ENCODE results near the gene MCEE.

The MCEE gene

DNA sequence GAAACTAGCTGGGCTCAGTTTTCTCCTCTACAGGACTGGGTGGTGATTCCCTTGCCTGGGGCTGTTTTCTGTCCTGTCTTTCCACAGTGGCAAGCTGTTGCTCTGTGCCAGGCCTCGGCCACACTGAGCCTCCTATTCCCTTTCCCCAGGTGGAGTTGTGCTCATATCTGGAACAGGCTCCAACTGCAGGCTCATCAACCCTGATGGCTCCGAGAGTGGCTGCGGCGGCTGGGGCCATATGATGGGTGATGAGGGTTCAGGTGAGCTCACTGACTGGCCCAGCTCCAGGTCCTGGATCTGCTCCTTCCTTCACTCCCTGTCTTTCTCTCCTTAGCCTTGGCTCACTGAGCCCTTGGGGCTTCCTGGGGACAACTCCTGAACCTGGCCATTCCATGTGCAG, 57.5 kb downstream of the MCEE start:
- TF ChIP-seq, protein P1, sequence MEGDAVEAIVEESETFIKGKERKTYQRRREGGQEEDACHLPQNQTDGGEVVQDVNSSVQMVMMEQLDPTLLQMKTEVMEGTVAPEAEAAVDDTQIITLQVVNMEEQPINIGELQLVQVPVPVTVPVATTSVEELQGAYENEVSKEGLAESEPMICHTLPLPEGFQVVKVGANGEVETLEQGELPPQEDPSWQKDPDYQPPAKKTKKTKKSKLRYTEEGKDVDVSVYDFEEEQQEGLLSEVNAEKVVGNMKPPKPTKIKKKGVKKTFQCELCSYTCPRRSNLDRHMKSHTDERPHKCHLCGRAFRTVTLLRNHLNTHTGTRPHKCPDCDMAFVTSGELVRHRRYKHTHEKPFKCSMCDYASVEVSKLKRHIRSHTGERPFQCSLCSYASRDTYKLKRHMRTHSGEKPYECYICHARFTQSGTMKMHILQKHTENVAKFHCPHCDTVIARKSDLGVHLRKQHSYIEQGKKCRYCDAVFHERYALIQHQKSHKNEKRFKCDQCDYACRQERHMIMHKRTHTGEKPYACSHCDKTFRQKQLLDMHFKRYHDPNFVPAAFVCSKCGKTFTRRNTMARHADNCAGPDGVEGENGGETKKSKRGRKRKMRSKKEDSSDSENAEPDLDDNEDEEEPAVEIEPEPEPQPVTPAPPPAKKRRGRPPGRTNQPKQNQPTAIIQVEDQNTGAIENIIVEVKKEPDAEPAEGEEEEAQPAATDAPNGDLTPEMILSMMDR (IDR thresholded peaks at IDR 0.05) = no peak

DNA sequence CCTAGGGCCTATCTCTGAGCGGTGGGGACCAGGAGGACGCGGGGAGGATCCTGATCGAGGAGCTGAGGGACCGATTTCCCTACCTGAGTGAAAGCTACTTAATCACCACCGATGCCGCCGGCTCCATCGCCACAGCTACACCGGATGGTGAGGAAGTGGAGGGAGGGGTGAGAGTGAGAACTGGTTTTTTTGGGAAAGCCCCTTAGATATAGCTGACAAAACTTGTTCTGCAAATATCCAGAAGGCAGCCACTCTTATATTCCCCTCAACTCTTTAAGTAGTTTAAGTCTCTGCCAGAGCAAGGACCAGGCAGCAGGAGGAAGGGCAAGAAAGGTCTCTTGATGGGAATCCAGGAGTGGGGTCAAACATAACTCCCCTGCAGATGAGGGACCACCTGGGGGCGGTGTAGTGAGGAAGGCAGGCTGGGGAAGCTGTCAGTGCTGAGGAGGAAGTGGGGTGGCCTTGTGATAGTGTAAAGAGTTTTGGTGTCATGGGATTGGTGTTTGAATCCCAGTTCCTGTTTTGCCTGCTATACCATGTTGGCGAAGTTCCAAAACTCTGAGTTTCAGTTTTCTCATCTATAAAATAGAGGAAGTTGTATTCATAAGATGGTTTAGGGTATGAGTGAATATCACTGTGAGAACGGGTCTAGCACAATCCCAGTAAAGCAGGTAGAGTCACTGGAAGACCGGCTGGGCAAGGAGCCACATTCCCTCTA, 58.2 kb downstream of the MCEE start:
- TF ChIP-seq, protein P1 (IDR thresholded peaks at IDR 0.05) = no peak

GRCh38 chr2:71070294-71071093, 59.5 kb downstream of the MCEE start:
- TF ChIP-seq, protein P1 (IDR thresholded peaks at IDR 0.05) = no peak

DNA sequence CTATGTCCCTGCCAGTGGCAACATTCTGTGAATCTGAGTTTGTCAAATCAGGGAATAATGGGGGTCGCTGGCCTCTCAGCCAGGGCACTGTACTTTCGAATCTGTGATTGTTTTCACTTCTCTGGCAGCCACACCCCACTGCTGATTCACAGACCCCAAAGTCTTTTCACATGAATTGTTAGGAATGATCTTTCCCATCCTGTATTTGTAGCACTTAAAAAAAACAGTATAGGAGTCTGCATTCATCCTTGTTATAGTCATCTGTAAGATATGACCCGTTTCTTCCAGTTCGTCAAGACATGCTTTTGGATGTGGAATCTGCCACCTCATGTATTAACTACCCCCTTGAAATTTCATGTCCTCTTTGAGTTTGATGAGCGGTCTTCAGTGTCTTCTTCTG, 60.7 kb downstream of the MCEE start:
- TF ChIP-seq, protein P1 (IDR thresholded peaks at IDR 0.05) = no peak

DNA sequence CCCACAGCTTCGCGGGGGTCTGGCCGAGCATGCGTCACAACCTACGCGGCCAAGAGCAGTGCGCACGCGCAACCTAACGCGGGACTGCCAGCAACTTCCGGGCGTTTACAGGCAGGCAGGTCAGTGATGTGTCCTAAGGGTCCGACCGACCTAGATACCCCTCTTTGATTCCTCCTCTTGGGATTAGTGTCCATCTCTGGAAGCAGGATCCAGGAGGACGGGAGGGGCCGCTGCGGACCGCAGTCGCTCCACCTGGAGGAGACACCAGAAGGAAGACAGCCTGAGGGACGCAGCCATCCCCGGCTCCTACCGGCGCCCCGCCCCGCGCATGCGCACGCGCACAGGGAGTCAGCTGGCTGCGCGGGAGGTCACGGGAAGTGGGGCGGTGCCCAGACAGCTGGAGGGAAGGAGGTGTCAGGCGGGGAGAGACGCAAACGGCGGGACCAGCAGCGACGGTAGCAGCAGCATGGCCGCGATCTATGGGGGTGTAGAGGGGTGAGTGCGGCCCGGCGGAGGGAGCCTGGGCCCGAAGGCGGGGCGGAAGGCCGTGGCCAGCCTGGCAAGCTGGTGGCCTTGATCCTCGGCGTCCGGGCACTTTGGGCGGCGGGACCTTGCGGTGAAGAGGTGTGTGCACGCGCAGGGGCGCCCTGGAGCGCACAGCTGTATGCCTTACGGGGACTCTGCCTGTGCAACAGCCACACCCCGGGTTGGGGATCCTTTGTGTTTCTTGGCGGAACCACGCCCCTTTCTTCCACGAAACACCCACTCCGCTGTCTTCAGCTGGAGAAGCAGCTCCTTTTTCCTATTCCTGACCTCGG, 61.6 kb downstream of the MCEE start, which contains the start of gene NAGK:
NAGK (plus strand) TSS at position 431 of the 818 bp plus-strand sequence; CDS start at position 467, 36 bp downstream.
- TF ChIP-seq, protein P1 (IDR thresholded peaks at IDR 0.05) = no peak

DNA sequence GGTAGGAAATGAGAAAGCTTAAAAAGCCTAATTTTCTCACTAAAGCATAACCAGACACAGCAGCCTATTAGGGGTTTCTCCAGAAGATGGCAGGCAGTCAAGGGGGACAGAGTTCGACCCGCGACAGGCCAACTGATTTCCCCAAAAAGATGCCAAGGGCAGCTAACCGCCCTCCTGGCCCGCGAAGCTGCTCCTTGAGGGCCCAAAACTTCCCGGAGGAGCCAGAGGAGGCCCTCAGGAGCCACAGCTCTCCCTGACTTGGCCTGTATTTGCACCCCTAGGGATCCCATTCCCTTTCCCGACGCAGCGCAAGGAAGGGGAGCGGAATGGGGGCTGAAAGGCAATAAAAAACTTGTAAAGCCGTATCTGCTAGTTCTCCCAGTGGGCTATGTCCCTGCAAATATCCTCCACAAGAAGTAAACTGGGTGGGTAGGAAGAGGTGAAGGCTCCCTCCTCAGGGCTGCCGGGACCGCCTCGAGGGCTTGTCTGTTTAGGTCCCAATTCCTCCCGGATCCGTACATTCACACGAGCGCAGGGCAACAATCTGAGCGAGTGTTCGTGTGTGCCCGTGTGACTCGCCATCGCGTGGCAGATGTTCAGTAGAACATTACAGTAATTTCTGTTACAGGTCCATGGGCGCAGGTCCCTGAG, 62.3 kb downstream of the MCEE start:
- TF ChIP-seq, protein P1 (IDR thresholded peaks at IDR 0.05) = no peak

GRCh38 chr2:71066856-71067255, 63.2 kb downstream of the MCEE start:
- TF ChIP-seq, protein P1 (IDR thresholded peaks at IDR 0.05) = no peak
